ENCODE results near the gene COL9A1. TPM values are rescaled to one million over a fixed set of nuclear protein-coding genes. Genes with fewer than 3 reads are reported as not detected.
"Not testable (repeated sequence)": the region's sequence is repeated elsewhere in the genome, so short reads cannot be mapped to it uniquely, and the experiment has no call there.

COL9A1 gene
- total RNA-seq (not detected), polyA plus RNA-seq (not detected), total RNA-seq (0 to 0.06 (median 0) reads per million in 6 experiments)

GRCh38 chr6:70303034-70303525, at the start of gene COL9A1:
Gene COL9A1, minus strand, starts transcription at chr6:70303084. Its CDS starts 160 bp downstream, at chr6:70302924.
- peaks cover 21 to 55% (median 34%) of the 10 kb centered on the region in 5 donors for H3K27me3 Mint-ChIP-seq
- H3K9me3 Mint-ChIP-seq = no peaks in the 10 kb centered on the region
- POLR2A ChIA-PET = no interaction called here
- no peaks in the 10 kb centered on the region for H3K4me1 Mint-ChIP-seq
- no peak for ATAC-seq
- H3K27ac Mint-ChIP-seq = peak within 1 kb of the TSS in 1 of 10 donors; percentile 61
- no peaks in the 10 kb centered on the region for H3K36me3 Mint-ChIP-seq
- no peak within 1 kb of the TSS for H3K4me3 Mint-ChIP-seq
- DNase-seq = no peak

- ATAC-seq = no peak
- H3K4me1 Mint-ChIP-seq = no peaks in the 10 kb centered on the region
- POLR2A ChIA-PET = no interaction called here
- H3K36me3 Mint-ChIP-seq = no peaks in the 10 kb centered on the region
- H3K4me3 Mint-ChIP-seq = no peak overlapping the region
- H3K27me3 Mint-ChIP-seq = peaks cover 0 to 15% (median 4%) of the 10 kb centered on the region in 5 donors
- no peak for DNase-seq
- H3K27ac Mint-ChIP-seq = no peak overlapping the region
- peaks cover 0 to 4% (median 0%) of the 10 kb centered on the region in 9 donors for H3K9me3 Mint-ChIP-seq
Measured at GRCh38 chr6:70351461-70351860, 48.6 kb upstream of the COL9A1 start.

- Mint-ChIP-seq H3K9me3 (peaks cover 0 to 2% (median 0%) of the 10 kb centered on the region in 9 donors), H3K36me3 (no peaks in the 10 kb centered on the region), H3K27ac (no peak overlapping the region), H3K27me3 (peaks cover 3 to 62% (median 31%) of the 10 kb centered on the region in 5 donors), H3K4me1 (no peaks in the 10 kb centered on the region), H3K4me3 (no peak overlapping the region)
- POLR2A ChIA-PET = no interaction called here
- ATAC-seq = no peak
- DNase-seq = no peak
Measured at GRCh38 chr6:70345619-70346018, 42.7 kb upstream of the COL9A1 start.

- POLR2A ChIA-PET = no interaction called here
- Mint-ChIP-seq H3K36me3 (no peaks in the 10 kb centered on the region), H3K4me3 (no peak overlapping the region), H3K9me3 (peaks cover 0 to 17% (median 3%) of the 10 kb centered on the region in 9 donors), H3K27me3 (peaks cover 4 to 62% (median 36%) of the 10 kb centered on the region in 5 donors), H3K4me1 (no peaks in the 10 kb centered on the region), H3K27ac (no peak overlapping the region)
- ATAC-seq (no peak), DNase-seq (no peak)
Measured at GRCh38 chr6:70343313-70343712, 40.4 kb upstream of the COL9A1 start.

- ATAC-seq, DNase-seq, H3K36me3 Mint-ChIP-seq, H3K4me3 Mint-ChIP-seq, H3K4me1 Mint-ChIP-seq, H3K27ac Mint-ChIP-seq, POLR2A ChIA-PET: not testable (repeated sequence)
- Mint-ChIP-seq H3K27me3 (peaks cover 16 to 44% (median 24%) of the 10 kb centered on the region in 5 donors), H3K9me3 (peaks cover 0 to 17% (median 3%) of the 10 kb centered on the region in 9 donors)
Measured at GRCh38 chr6:70339810-70340209, 36.9 kb upstream of the COL9A1 start.

- DNase-seq (no peak), ATAC-seq (no peak)
- Mint-ChIP-seq H3K27ac (no peak overlapping the region), H3K36me3 (no peaks in the 10 kb centered on the region), H3K9me3 (peaks cover 2 to 21% (median 8%) of the 10 kb centered on the region in 9 donors), H3K27me3 (peaks cover 16 to 44% (median 24%) of the 10 kb centered on the region in 5 donors), H3K4me3 (no peak overlapping the region), H3K4me1 (no peaks in the 10 kb centered on the region)
- POLR2A ChIA-PET = no interaction called here
Measured at GRCh38 chr6:70338775-70339174, 35.9 kb upstream of the COL9A1 start.

- H3K4me3 Mint-ChIP-seq = no peak overlapping the region
- peaks cover 0 to 5% (median 0%) of the 10 kb centered on the region in 3 donors for H3K36me3 Mint-ChIP-seq
- H3K9me3 Mint-ChIP-seq = peaks cover 2 to 32% (median 13%) of the 10 kb centered on the region in 9 donors
- POLR2A ChIA-PET = no interaction called here
- H3K27me3 Mint-ChIP-seq = peaks cover 22 to 51% (median 28%) of the 10 kb centered on the region in 5 donors
- H3K27ac Mint-ChIP-seq = no peak overlapping the region
- ATAC-seq (no peak), DNase-seq (no peak)
- no peaks in the 10 kb centered on the region for H3K4me1 Mint-ChIP-seq
Measured at GRCh38 chr6:70337743-70338105, 34.8 kb upstream of the COL9A1 start.

- H3K9me3 Mint-ChIP-seq = peaks cover 2 to 37% (median 13%) of the 10 kb centered on the region in 9 donors
- no peak for ATAC-seq
- peaks cover 22 to 53% (median 33%) of the 10 kb centered on the region in 5 donors for H3K27me3 Mint-ChIP-seq
Measured at GRCh38 chr6:70336996-70337742, 34.3 kb upstream of the COL9A1 start.

GRCh38 chr6:70327036-70327435, 24.2 kb upstream of the COL9A1 start:
- Mint-ChIP-seq H3K27me3 (peaks cover 2 to 15% (median 6%) of the 10 kb centered on the region in 5 donors), H3K27ac (no peak overlapping the region), H3K4me1 (no peaks in the 10 kb centered on the region), H3K4me3 (no peak overlapping the region), H3K36me3 (peaks cover 0 to under 1% (median 0%) of the 10 kb centered on the region in 3 donors), H3K9me3 (peaks cover 0 to 11% (median 2%) of the 10 kb centered on the region in 9 donors)
- ATAC-seq = no peak
- POLR2A ChIA-PET = no interaction called here
- DNase-seq = no peak

More at GRCh38 chr6:70336996-70337742, 34.3 kb upstream of the COL9A1 start:
- Mint-ChIP-seq H3K36me3 (peaks cover 0 to 8% (median 0%) of the 10 kb centered on the region in 3 donors), H3K27ac (no peak overlapping the region), H3K4me1 (no peaks in the 10 kb centered on the region), H3K4me3 (no peak overlapping the region)
- POLR2A ChIA-PET = no interaction called here
- no peak for DNase-seq

GRCh38 chr6:70325009-70325408, 22.1 kb upstream of the COL9A1 start:
- POLR2A ChIA-PET = no interaction called here
- Mint-ChIP-seq H3K27ac (no peak overlapping the region), H3K9me3 (peaks cover 0 to 2% (median 0%) of the 10 kb centered on the region in 9 donors), H3K4me1 (no peaks in the 10 kb centered on the region), H3K36me3 (no peaks in the 10 kb centered on the region), H3K4me3 (no peak overlapping the region), H3K27me3 (peaks cover 0 to 7% (median 5%) of the 10 kb centered on the region in 5 donors)
- DNase-seq (no peak), ATAC-seq (no peak)

- H3K36me3 Mint-ChIP-seq = not testable (repeated sequence)
Measured at GRCh38 chr6:70317799-70318198, 14.9 kb upstream of the COL9A1 start.

GRCh38 chr6:70315079-70315751, 12.3 kb upstream of the COL9A1 start:
- H3K36me3 Mint-ChIP-seq = no peaks in the 10 kb centered on the region
- POLR2A ChIA-PET = no interaction called here
- ATAC-seq (no peak), DNase-seq (no peak)
- no peak overlapping the region for H3K4me3 Mint-ChIP-seq
- H3K9me3 Mint-ChIP-seq = no peaks in the 10 kb centered on the region
- H3K27ac Mint-ChIP-seq = no peak overlapping the region
- H3K27me3 Mint-ChIP-seq = peaks cover 13 to 40% (median 36%) of the 10 kb centered on the region in 5 donors
- no peaks in the 10 kb centered on the region for H3K4me1 Mint-ChIP-seq

More at GRCh38 chr6:70317799-70318198, 14.9 kb upstream of the COL9A1 start:
- POLR2A ChIA-PET, H3K4me1 Mint-ChIP-seq, H3K27ac Mint-ChIP-seq, ATAC-seq, H3K4me3 Mint-ChIP-seq, H3K9me3 Mint-ChIP-seq, DNase-seq: not testable (repeated sequence)
- peaks cover 7 to 43% (median 25%) of the 10 kb centered on the region in 5 donors for H3K27me3 Mint-ChIP-seq

GRCh38 chr6:70314296-70314695, 11.4 kb upstream of the COL9A1 start:
- Mint-ChIP-seq H3K36me3 (no peaks in the 10 kb centered on the region), H3K4me3 (no peak overlapping the region), H3K27me3 (peaks cover 13 to 37% (median 34%) of the 10 kb centered on the region in 5 donors), H3K4me1 (no peaks in the 10 kb centered on the region), H3K9me3 (no peaks in the 10 kb centered on the region), H3K27ac (no peak overlapping the region)
- no peak for ATAC-seq
- POLR2A ChIA-PET = no interaction called here
- no peak for DNase-seq
